GM10248 (cell line): ENCODE results near the gene MFSD11.

Source experiments
- CTCF ChIA-PET: fragments of 300-600 bp; sonication (Branson Sonifier 250); formaldehyde crosslinking; extraction: SDS; loops from one replicate; lab custom pipeline; 2021; ENCODE audit warnings: antibody characterized with exemption; lab: Yijun Ruan, JAX
- POLR2A ChIA-PET: fragments of 350-650 bp; sonication (Branson Sonifier 250); formaldehyde crosslinking; extraction: SDS; loops from one replicate; lab custom pipeline; 2020; ENCODE audit warnings: antibody characterized with exemption; lab: Yijun Ruan, JAX
- DNase-seq: peaks from one replicate; pipeline ENCODE4 v3.0.0; 2012; ENCODE audit errors: extremely low spot score
- CTCF ChIP-seq: IDR thresholded peaks from 2 replicates; pipeline ENCODE4 v1.5.1; 2012; ENCODE audit warnings: mild to moderate bottlenecking, low read depth; ENCODE audit errors: extremely low read depth, missing control alignments, control extremely low read depth

MFSD11 gene

GRCh38 chr17:76714822-76715495, 23.0 kb upstream of the MFSD11 start:
- ChIA-PET CTCF (interaction anchor here (0.6 to 5.3 kb wide), 9 partner anchors 10 to 342 kb away, joined by 3 to 45 read pairs (median 4); partner anchors contain the start of genes JMJD6 and METTL23), POLR2A (interaction anchor here (1.7 kb wide), 1 partner anchor 12 kb away, joined by 13 read pairs; the partner anchor contains the start of genes JMJD6 and METTL23)
- peak; percentile 76 for TF ChIP-seq CTCF
- peak; percentile 64 for DNase-seq

GRCh38 chr17:76715496-76715830, 22.5 kb upstream of the MFSD11 start:
- POLR2A ChIA-PET: interaction anchor here (0.5 to 1.6 kb wide), 2 partner anchors 10 to 22 kb away, joined by 4 to 6 read pairs; partner anchors contain the start of genes MFSD11 and SRSF2
- CTCF ChIA-PET: interaction anchor here (0.6 to 5.3 kb wide), 6 partner anchors 10 to 256 kb away, joined by 3 to 45 read pairs (median 6); partner anchors contain the start of genes JMJD6 and METTL23
- no peak for TF ChIP-seq CTCF
- no peak for DNase-seq

- ChIA-PET POLR2A (interaction anchor here (1.6 to 2.0 kb wide), 3 partner anchors 10 to 21 kb away, joined by 6 to 7 read pairs (median 7); partner anchors contain the start of genes JMJD6, METTL23, MFSD11 and SRSF2), CTCF (interaction anchor here (0.7 to 5.3 kb wide), 10 partner anchors 8 to 257 kb away, joined by 3 to 45 read pairs (median 4); partner anchors contain the start of genes JMJD6 and METTL23)
- no peak for DNase-seq
- no peak for TF ChIP-seq CTCF
These were observed 21.6 kb upstream of the MFSD11 start for GRCh38 chr17:76716146-76716838.

GRCh38 chr17:76716839-76717215, 21.1 kb upstream of the MFSD11 start:
- POLR2A ChIA-PET: interaction anchor here (1.6 to 2.0 kb wide), 3 partner anchors 9 to 20 kb away, joined by 6 to 7 read pairs (median 7); partner anchors contain the start of genes JMJD6, METTL23, MFSD11 and SRSF2
- TF ChIP-seq CTCF: no peak
- CTCF ChIA-PET: interaction anchor here (0.7 to 5.3 kb wide), 9 partner anchors 8 to 194 kb away, joined by 3 to 45 read pairs (median 5); partner anchors contain the start of genes JMJD6 and METTL23
- DNase-seq: no peak

GRCh38 chr17:76718516-76718915, 19.4 kb upstream of the MFSD11 start:
- ChIA-PET POLR2A (interaction anchor here (1.3 to 2.0 kb wide), 2 partner anchors 7 to 206 kb away, joined by 3 to 7 read pairs; partner anchors contain the start of genes JMJD6 and METTL23), CTCF (interaction anchor here (1.0 to 2.9 kb wide), 3 partner anchors 9 to 211 kb away, joined by 3 to 13 read pairs (median 5); no protein-coding TSS in a partner anchor)
- TF ChIP-seq CTCF: no peak
- no peak for DNase-seq

GRCh38 chr17:76720211-76720610, 17.7 kb upstream of the MFSD11 start:
- no peak for TF ChIP-seq CTCF
- ChIA-PET POLR2A (no interaction called here), CTCF (interaction anchor here (1.6 kb wide), 1 partner anchor 197 kb away, joined by 7 read pairs; no protein-coding TSS in a partner anchor)
- no peak for DNase-seq
